ENCODE data around the gene LRP8.

DNA sequence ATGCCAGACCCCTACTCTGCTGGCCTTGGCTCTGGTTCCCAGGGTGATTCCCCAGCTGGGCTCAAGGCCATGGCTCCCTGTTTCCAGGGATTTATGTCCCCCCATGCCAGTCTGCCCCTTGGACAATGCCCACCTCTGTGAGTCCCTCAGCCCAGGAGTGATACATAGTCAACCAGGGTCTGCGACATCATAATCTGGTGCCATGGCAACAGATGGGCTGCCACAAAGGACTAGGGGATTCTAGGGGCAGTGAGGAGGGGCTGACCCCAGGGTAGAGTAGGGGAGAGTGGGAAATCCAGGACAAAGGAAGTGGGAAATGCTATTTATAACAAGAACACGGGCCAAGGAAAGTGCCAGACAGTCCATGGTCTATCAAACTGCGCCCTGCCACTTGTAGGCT, 33.8 kb downstream of the LRP8 start:
- no peak for TF ChIP-seq POLR2A (IDR thresholded peaks at IDR 0.05)
- TF ChIP-seq, protein P1, sequence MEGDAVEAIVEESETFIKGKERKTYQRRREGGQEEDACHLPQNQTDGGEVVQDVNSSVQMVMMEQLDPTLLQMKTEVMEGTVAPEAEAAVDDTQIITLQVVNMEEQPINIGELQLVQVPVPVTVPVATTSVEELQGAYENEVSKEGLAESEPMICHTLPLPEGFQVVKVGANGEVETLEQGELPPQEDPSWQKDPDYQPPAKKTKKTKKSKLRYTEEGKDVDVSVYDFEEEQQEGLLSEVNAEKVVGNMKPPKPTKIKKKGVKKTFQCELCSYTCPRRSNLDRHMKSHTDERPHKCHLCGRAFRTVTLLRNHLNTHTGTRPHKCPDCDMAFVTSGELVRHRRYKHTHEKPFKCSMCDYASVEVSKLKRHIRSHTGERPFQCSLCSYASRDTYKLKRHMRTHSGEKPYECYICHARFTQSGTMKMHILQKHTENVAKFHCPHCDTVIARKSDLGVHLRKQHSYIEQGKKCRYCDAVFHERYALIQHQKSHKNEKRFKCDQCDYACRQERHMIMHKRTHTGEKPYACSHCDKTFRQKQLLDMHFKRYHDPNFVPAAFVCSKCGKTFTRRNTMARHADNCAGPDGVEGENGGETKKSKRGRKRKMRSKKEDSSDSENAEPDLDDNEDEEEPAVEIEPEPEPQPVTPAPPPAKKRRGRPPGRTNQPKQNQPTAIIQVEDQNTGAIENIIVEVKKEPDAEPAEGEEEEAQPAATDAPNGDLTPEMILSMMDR (IDR thresholded peaks at IDR 0.05): no peak
